HUES64 (cell line): Measurements from ENCODE around the gene GLYATL3.

Experiments used
- H3K27ac ChIP-seq: 2 replicates; pipeline ENCODE4 v1.7.0; 2013; ENCODE audit warnings: low read depth, low read length, inconsistent platforms
- H3K27me3 ChIP-seq: 2 replicates; pipeline ENCODE4 v1.6.1; 2013; ENCODE audit warnings: mild to moderate bottlenecking, low read length; ENCODE audit not compliant: insufficient read depth
- H3K36me3 ChIP-seq: 2 replicates; pipeline ENCODE4 v1.6.1; 2013; ENCODE audit warnings: mild to moderate bottlenecking, low read length; ENCODE audit not compliant: insufficient read depth
- H3K4me1 ChIP-seq: 2 replicates; pipeline ENCODE4 v1.6.1; 2013; ENCODE audit warnings: mild to moderate bottlenecking, low read length, moderate library complexity; ENCODE audit not compliant: insufficient read depth
- H3K4me3 ChIP-seq: 2 replicates; pipeline ENCODE4 v1.5.1; 2013; ENCODE audit warnings: mild to moderate bottlenecking, low read length, moderate library complexity
- H3K9ac ChIP-seq: 2 replicates; pipeline ENCODE4 v1.6.1; 2013; ENCODE audit warnings: mild to moderate bottlenecking, low read depth, low read length
- H3K9me3 ChIP-seq: 2 replicates; pipeline ENCODE4 v1.6.1; 2013; ENCODE audit warnings: low read depth, low read length; ENCODE audit not compliant: insufficient read depth
- WGBS: fragments of 150-250, 120-280 bp; methylation state at CpG from one replicate; pipeline ENCODE4 v1.1.7; 2013; ENCODE audit warnings: missing lambda C conversion rate; 5-methylcytosine and 5-hydroxymethylcytosine counted together

The GLYATL3 gene

GRCh38 chr6:49514571-49515484 is 15.1 kb downstream of the GLYATL3 start:
- WGBS = 96% methylated on average over 6 of the region's 8 CpGs
- Histone ChIP-seq H3K27me3 (no peaks in the 10 kb centered on the region), H3K36me3 (no peaks in the 10 kb centered on the region), H3K4me1 (peaks cover 4% of the 10 kb centered on the region; the same call in 1 of the 2 replicates), H3K9ac (no peak overlapping the region), H3K9me3 (no peaks in the 10 kb centered on the region), H3K4me3 (no peak overlapping the region), H3K27ac (no peak overlapping the region)

- no peaks in the 10 kb centered on the region for H3K36me3 ChIP-seq
- peaks cover 4% of the 10 kb centered on the region; the same call in 1 of the 2 replicates for H3K4me1 ChIP-seq
- no peak overlapping the region for H3K27ac ChIP-seq
- H3K9ac ChIP-seq = no peak overlapping the region
- H3K4me3 ChIP-seq = no peak overlapping the region
- WGBS = 94% methylated on average over 9 of the region's 10 CpGs
- no peaks in the 10 kb centered on the region for H3K27me3 ChIP-seq
- no peaks in the 10 kb centered on the region for H3K9me3 ChIP-seq
These were observed 15.9 kb downstream of the GLYATL3 start for GRCh38 chr6:49515485-49516146.

- H3K4me3 ChIP-seq = no peak overlapping the region
- H3K9ac ChIP-seq = no peak overlapping the region
- no peaks in the 10 kb centered on the region for H3K27me3 ChIP-seq
- 91% methylated on average over 4 of the region's 4 CpGs for WGBS
- H3K9me3 ChIP-seq = no peaks in the 10 kb centered on the region
- no peaks in the 10 kb centered on the region for H3K36me3 ChIP-seq
- H3K27ac ChIP-seq = no peak overlapping the region
- peaks cover 4% of the 10 kb centered on the region; the same call in 1 of the 2 replicates for H3K4me1 ChIP-seq
These were observed 16.4 kb downstream of the GLYATL3 start for GRCh38 chr6:49516147-49516505.

- no peak overlapping the region for H3K27ac ChIP-seq
- WGBS = 100% methylated on average over 2 of the region's 2 CpGs
- no peaks in the 10 kb centered on the region; the same call in 1 of the 2 replicates for H3K4me1 ChIP-seq
- no peaks in the 10 kb centered on the region for H3K27me3 ChIP-seq
- no peaks in the 10 kb centered on the region for H3K36me3 ChIP-seq
- no peaks in the 10 kb centered on the region for H3K9me3 ChIP-seq
- no peak overlapping the region for H3K9ac ChIP-seq
- H3K4me3 ChIP-seq = no peak overlapping the region
These were observed 18.2 kb downstream of the GLYATL3 start for GRCh38 chr6:49517919-49518318.

- H3K27me3 ChIP-seq = no peaks in the 10 kb centered on the region
- H3K4me3 ChIP-seq = no peak overlapping the region
- no peak overlapping the region for H3K9ac ChIP-seq
- no peaks in the 10 kb centered on the region for H3K9me3 ChIP-seq
- H3K27ac ChIP-seq = no peak overlapping the region
- H3K4me1 ChIP-seq = no peaks in the 10 kb centered on the region
- WGBS = 100% methylated on average over 1 of the region's 1 CpG
- no peaks in the 10 kb centered on the region for H3K36me3 ChIP-seq
These were observed 19.9 kb downstream of the GLYATL3 start for GRCh38 chr6:49519660-49520059.

GRCh38 chr6:49522710-49523593 is 23.2 kb downstream of the GLYATL3 start:
- Histone ChIP-seq H3K27ac (no peak overlapping the region), H3K27me3 (no peaks in the 10 kb centered on the region), H3K36me3 (no peaks in the 10 kb centered on the region), H3K4me3 (no peak overlapping the region), H3K9ac (no peak overlapping the region), H3K9me3 (no peaks in the 10 kb centered on the region), H3K4me1 (peaks cover 12% of the 10 kb centered on the region)
- WGBS = 94% methylated on average over 7 of the region's 7 CpGs

- H3K27ac ChIP-seq = no peak overlapping the region
- WGBS = 100% methylated on average over 1 of the region's 1 CpG
- H3K4me1 ChIP-seq = peaks cover 12% of the 10 kb centered on the region
- no peak overlapping the region for H3K9ac ChIP-seq
- H3K4me3 ChIP-seq = no peak overlapping the region
- no peaks in the 10 kb centered on the region for H3K36me3 ChIP-seq
- no peaks in the 10 kb centered on the region for H3K27me3 ChIP-seq
- no peaks in the 10 kb centered on the region for H3K9me3 ChIP-seq
These were observed 24.2 kb downstream of the GLYATL3 start for GRCh38 chr6:49523901-49524300.

- H3K27ac ChIP-seq = no peak overlapping the region
- whole genome bisulfite sequencing = 96% methylated on average over 7 of the region's 7 CpGs
These were observed 24.8 kb downstream of the GLYATL3 start for GRCh38 chr6:49524541-49524940.

GRCh38 chr6:49526598-49526997 is 26.9 kb downstream of the GLYATL3 start:
- 88% methylated on average over 12 of the region's 12 CpGs for WGBS
- H3K4me3 ChIP-seq = no peak overlapping the region
- no peak overlapping the region for H3K27ac ChIP-seq

More at GRCh38 chr6:49524541-49524940, 24.8 kb downstream of the GLYATL3 start:
- no peaks in the 10 kb centered on the region for H3K9me3 ChIP-seq
- H3K36me3 ChIP-seq = no peaks in the 10 kb centered on the region
- no peak overlapping the region for H3K9ac ChIP-seq
- H3K4me1 ChIP-seq = peaks cover 12% of the 10 kb centered on the region
- H3K4me3 ChIP-seq = no peak overlapping the region
- H3K27me3 ChIP-seq = no peaks in the 10 kb centered on the region

GRCh38 chr6:49527320-49527719 is 27.6 kb downstream of the GLYATL3 start:
- H3K36me3 ChIP-seq = no peaks in the 10 kb centered on the region
- no peaks in the 10 kb centered on the region for H3K27me3 ChIP-seq
- no peak overlapping the region for H3K27ac ChIP-seq
- no peak overlapping the region for H3K9ac ChIP-seq
- WGBS = 20% methylated on average over 1 of the region's 1 CpG
- no peak overlapping the region for H3K4me3 ChIP-seq
- no peaks in the 10 kb centered on the region for H3K9me3 ChIP-seq
- H3K4me1 ChIP-seq = peaks cover 12% of the 10 kb centered on the region

More at GRCh38 chr6:49526598-49526997, 26.9 kb downstream of the GLYATL3 start:
- Histone ChIP-seq H3K9me3 (no peaks in the 10 kb centered on the region), H3K27me3 (no peaks in the 10 kb centered on the region), H3K9ac (no peak overlapping the region), H3K4me1 (peaks cover 12% of the 10 kb centered on the region), H3K36me3 (no peaks in the 10 kb centered on the region)
